ENCODE data around the gene DIS3L2. TPM values are rescaled to one million over a fixed set of nuclear protein-coding genes. Genes with fewer than 3 reads are reported as not detected.

The DIS3L2 gene
- total RNA-seq, 2 donors from 2014 or later, result 55.5 to 67.2 TPM

DNA sequence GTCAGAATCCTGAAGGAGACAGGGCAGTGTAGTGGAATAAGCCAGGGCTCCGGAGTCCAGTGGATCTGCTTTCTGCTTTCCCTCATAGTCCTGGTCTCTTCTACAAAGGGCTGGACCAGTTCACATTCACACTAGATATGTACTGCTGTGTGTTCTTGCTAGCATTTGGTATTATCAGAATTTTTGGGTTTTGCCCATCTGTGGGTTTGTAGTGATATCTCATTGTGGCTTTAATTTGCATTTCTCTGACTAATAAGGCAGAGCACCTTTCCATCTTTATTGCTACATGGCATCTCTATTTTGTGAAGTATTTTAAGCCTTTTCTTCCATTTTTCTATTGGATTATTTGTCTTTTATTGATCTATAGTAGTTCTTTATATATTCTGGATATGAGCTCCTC is 114.8 kb downstream of the DIS3L2 start:
- ATAC-seq (no peak), DNase-seq (no peak)
- Mint-ChIP-seq H3K36me3 (ENCODE audit: low read depth) (peaks cover 5% of the 10 kb centered on the region), H3K4me1 (peaks cover 39% of the 10 kb centered on the region), H3K27ac (no peak overlapping the region), H3K27me3 (no peaks in the 10 kb centered on the region), H3K4me3 (no peak overlapping the region)
- H3K9me3 ChIP-seq (ENCODE audit: control insufficient read depth, low read length, poor library complexity, severe bottlenecking), result no peaks in the 10 kb centered on the region

DNA sequence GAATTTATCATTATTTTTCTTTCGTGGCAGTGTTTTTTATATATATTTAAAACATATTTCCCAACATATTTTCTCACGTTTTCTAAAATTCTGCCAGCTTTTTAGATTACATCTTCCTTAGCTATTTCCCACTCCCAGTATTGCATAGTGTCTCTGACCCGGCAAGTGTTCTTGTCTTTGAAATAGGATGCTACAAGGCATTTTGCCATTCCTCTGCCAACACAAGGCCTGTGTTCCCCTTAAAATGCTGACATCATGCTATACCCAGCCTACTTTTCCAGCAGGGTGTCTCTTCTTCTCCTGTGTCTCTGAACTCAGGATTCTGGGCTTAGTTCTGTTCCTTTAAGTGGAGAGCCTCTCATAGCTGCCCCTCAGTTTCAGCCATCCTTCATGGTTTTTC is 115.2 kb downstream of the DIS3L2 start:
- H3K4me1 Mint-ChIP-seq, result peaks cover 34% of the 10 kb centered on the region
- DNase-seq (no peak), ATAC-seq (no peak)
- peaks cover 5% of the 10 kb centered on the region for H3K36me3 Mint-ChIP-seq (ENCODE audit: low read depth)
- no peaks in the 10 kb centered on the region for H3K9me3 ChIP-seq (ENCODE audit: control insufficient read depth, low read length, poor library complexity, severe bottlenecking)
- no peak overlapping the region for H3K4me3 Mint-ChIP-seq
- no peaks in the 10 kb centered on the region for H3K27me3 Mint-ChIP-seq
- H3K27ac Mint-ChIP-seq, result no peak overlapping the region

DNA sequence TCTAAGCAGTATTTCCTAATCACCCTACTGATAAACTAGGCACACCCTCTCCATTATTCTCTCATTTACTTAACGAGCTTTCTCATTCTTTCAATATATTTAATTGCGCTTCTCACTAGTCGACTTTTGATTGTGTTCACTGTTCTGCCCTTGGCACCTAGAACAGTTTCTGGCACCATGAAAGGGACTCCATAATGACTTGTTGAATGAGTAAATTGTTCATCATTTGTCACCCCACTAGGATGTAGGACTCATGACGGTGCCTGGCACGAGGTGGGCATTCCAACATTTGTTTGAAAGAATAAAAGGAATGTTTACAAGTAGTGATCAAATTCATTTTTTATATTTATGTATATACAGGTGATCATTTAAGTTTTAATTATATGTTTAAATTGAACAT is 123.7 kb downstream of the DIS3L2 start:
- no peaks in the 10 kb centered on the region for H3K9me3 ChIP-seq (ENCODE audit: control insufficient read depth, low read length, poor library complexity, severe bottlenecking)
- peaks cover 3% of the 10 kb centered on the region for H3K4me1 Mint-ChIP-seq
- DNase-seq (no peak), ATAC-seq (no peak)
- H3K36me3 Mint-ChIP-seq (ENCODE audit: low read depth), result peaks cover 5% of the 10 kb centered on the region
- no peak overlapping the region for H3K27ac Mint-ChIP-seq
- no peaks in the 10 kb centered on the region for H3K27me3 Mint-ChIP-seq
- no peak overlapping the region for H3K4me3 Mint-ChIP-seq

DNA sequence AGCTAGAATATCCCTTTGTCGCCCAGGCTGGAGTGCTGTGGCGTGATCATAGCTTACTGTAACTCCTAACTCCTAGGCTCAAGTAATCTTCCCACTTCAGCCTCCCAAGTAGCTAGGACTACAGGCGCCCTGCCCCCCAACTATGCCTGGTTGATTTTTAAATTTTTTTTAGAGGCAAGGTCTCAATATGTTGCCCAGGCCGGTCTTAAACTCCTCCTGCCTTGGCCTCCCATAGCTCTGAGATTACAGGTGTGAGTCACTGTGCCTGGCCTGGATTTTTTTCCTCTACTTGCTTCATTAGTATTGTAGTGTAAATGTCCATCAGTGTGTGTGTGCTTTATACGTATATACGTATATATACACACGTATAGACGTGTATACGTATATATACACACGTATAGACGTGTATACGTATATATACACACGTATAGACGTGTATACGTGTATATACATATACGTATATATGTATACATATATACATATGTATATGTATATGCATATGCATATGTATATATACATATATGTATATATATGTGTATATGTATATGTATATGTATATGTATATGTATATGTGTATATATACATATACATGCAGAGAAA is 124.4 kb downstream of the DIS3L2 start:
- no peak for ATAC-seq
- peaks cover 3% of the 10 kb centered on the region for H3K4me1 Mint-ChIP-seq
- no peaks in the 10 kb centered on the region for H3K27me3 Mint-ChIP-seq
- no peaks in the 10 kb centered on the region for H3K9me3 ChIP-seq (ENCODE audit: control insufficient read depth, low read length, poor library complexity, severe bottlenecking)
- no peak for DNase-seq
- no peak overlapping the region for H3K4me3 Mint-ChIP-seq
- H3K27ac Mint-ChIP-seq, result no peak overlapping the region
- H3K36me3 Mint-ChIP-seq (ENCODE audit: low read depth), result peaks cover 5% of the 10 kb centered on the region

DNA sequence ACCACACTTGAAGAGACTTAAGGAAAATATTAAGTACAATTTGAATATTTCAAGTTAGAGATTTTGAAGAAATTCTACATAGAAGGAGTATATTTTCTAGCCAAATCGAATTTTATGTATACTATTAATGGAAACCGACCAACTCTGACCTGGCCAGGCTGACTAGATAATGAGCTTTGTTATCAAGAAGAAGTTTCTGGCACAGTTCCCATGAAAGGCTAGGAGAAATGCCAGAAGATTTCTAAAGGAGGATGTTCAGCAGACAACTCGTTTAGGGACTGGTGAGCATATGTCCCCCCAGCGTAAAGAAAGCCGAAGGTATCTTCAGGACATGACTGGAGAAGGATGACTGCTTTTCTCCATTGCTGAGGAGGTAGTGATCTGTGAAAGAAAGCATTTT is 127.3 kb downstream of the DIS3L2 start:
- Mint-ChIP-seq H3K27ac (no peak overlapping the region), H3K4me3 (no peak overlapping the region), H3K36me3 (ENCODE audit: low read depth) (peaks cover 7% of the 10 kb centered on the region), H3K27me3 (no peaks in the 10 kb centered on the region), H3K4me1 (peaks cover 6% of the 10 kb centered on the region)
- ATAC-seq (no peak), DNase-seq (no peak)
- no peaks in the 10 kb centered on the region for H3K9me3 ChIP-seq (ENCODE audit: control insufficient read depth, low read length, poor library complexity, severe bottlenecking)

DNA sequence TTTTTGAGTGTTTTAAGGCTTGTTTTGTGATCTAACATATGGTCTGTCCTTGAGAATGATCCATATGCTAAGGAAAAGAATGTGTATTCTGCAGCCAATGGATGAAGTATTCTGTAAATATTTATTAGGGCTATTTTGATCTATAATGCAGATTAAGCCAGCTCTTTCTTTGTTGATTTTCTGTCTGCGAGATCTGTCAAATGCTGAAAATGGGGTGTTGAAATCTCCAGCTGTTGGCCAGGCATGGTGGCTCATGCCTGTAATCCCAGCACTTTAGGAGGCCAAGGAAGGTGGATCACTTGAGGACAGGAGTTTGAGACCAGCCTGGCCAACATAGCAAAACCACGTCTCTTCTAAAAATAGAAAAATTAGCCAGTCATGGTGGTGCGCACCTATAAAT is 132.7 kb downstream of the DIS3L2 start:
- peaks cover 6% of the 10 kb centered on the region for H3K9me3 ChIP-seq (ENCODE audit: control insufficient read depth, low read length, poor library complexity, severe bottlenecking)
- no peaks in the 10 kb centered on the region for H3K27me3 Mint-ChIP-seq
- ATAC-seq, result no peak
- H3K4me1 Mint-ChIP-seq, result peaks cover 4% of the 10 kb centered on the region
- no peak overlapping the region for H3K4me3 Mint-ChIP-seq
- no peak overlapping the region for H3K27ac Mint-ChIP-seq
- DNase-seq, result no peak
- peaks cover 8% of the 10 kb centered on the region for H3K36me3 Mint-ChIP-seq (ENCODE audit: low read depth)

DNA sequence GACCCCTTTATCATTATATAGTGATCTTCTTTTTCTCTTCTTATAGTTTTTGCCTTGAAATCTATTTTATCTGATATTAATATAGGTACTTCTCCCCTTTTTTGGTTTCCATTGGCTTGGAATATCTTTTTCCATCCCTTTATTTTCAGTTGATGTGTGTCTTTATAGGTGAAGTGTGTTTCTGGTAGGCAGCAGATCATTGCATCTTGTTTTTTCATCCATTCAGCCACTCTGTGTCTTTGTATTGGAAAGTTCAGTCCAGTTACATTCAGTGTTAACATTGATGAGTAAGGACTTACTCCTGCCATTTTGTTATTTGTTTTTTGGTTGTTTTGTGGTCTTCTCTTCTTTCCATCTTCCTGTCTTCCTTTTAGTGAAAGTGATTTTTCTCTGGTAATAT is 133.4 kb downstream of the DIS3L2 start:
- Mint-ChIP-seq H3K36me3 (ENCODE audit: low read depth) (peaks cover 8% of the 10 kb centered on the region), H3K4me1 (peaks cover 4% of the 10 kb centered on the region), H3K4me3 (no peak overlapping the region), H3K27ac (no peak overlapping the region), H3K27me3 (no peaks in the 10 kb centered on the region)
- DNase-seq (no peak), ATAC-seq (no peak)
- peaks cover 6% of the 10 kb centered on the region for H3K9me3 ChIP-seq (ENCODE audit: control insufficient read depth, low read length, poor library complexity, severe bottlenecking)

DNA sequence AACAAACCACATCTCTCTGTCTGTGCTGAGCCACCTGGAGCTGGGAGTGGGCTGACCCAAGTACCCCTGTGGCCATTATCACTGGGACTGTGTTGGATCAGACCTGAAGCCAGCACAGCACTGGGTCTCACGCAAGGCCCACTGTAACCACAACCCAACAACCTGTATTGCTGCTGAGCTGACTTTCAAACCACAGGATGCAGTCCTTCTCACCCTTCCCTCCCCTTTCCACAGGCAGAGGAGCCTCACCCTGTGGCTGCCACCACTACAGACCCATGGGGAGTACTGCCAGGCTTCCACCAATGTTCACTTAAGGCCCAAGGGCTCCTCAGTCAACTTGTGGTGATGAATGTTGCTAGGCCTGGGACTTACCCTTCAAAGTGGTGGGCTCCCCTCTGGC is 135.7 kb downstream of the DIS3L2 start:
- DNase-seq, result no peak
- Mint-ChIP-seq H3K36me3 (ENCODE audit: low read depth) (peaks cover 6% of the 10 kb centered on the region), H3K27me3 (no peaks in the 10 kb centered on the region), H3K27ac (no peak overlapping the region), H3K4me1 (peaks cover 2% of the 10 kb centered on the region), H3K4me3 (no peak overlapping the region)
- ATAC-seq, result no peak
- peaks cover 6% of the 10 kb centered on the region for H3K9me3 ChIP-seq (ENCODE audit: control insufficient read depth, low read length, poor library complexity, severe bottlenecking)

DNA sequence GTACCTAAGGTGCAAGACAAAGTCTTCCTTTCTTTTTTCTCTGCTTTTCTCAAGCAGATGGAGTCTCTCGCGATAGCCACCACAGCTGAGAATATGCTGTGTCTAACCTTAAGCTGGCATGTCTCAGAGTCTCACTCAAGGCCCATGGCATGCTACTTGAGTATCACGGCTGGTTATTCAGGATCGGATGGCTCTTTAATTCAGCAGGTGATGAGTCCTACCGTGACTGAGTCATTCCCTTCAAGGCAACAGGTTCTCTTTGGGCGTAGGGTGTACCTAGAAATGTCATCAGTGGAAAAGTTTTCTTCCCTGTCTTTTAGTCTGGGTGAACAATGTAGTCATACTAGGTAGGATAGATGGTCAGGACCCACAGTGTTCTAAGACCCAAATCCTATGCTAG is 136.2 kb downstream of the DIS3L2 start:
- Mint-ChIP-seq H3K27ac (no peak overlapping the region), H3K36me3 (ENCODE audit: low read depth) (peaks cover 6% of the 10 kb centered on the region), H3K27me3 (no peaks in the 10 kb centered on the region), H3K4me1 (peaks cover 2% of the 10 kb centered on the region), H3K4me3 (no peak overlapping the region)
- DNase-seq (no peak), ATAC-seq (no peak)
- H3K9me3 ChIP-seq (ENCODE audit: control insufficient read depth, low read length, poor library complexity, severe bottlenecking), result peaks cover 6% of the 10 kb centered on the region

DNA sequence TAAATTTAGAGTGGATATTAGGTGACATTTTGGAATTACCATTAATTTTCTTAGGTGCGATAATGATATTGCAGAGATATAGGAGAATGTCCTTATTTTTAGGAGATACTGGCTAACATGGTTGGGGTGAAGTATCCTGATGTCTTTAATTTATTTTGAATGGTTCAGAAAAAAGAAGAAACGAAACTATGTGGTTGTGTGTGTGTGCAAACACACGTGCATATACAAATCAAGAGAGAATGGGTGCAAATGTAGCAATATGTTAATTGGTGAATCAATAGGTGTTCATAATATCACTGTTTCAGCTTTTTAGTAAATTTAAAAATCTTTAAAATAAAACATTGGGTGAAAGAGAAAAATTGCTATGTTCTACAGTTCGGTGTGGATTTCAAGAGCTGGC is 140.9 kb downstream of the DIS3L2 start:
- no peaks in the 10 kb centered on the region for H3K9me3 ChIP-seq (ENCODE audit: control insufficient read depth, low read length, poor library complexity, severe bottlenecking)
- peaks cover 3% of the 10 kb centered on the region for H3K4me1 Mint-ChIP-seq
- no peaks in the 10 kb centered on the region for H3K27me3 Mint-ChIP-seq
- H3K36me3 Mint-ChIP-seq (ENCODE audit: low read depth), result peaks cover 4% of the 10 kb centered on the region
- no peak for DNase-seq
- no peak overlapping the region for H3K27ac Mint-ChIP-seq
- H3K4me3 Mint-ChIP-seq, result no peak overlapping the region
- ATAC-seq, result no peak

DNA sequence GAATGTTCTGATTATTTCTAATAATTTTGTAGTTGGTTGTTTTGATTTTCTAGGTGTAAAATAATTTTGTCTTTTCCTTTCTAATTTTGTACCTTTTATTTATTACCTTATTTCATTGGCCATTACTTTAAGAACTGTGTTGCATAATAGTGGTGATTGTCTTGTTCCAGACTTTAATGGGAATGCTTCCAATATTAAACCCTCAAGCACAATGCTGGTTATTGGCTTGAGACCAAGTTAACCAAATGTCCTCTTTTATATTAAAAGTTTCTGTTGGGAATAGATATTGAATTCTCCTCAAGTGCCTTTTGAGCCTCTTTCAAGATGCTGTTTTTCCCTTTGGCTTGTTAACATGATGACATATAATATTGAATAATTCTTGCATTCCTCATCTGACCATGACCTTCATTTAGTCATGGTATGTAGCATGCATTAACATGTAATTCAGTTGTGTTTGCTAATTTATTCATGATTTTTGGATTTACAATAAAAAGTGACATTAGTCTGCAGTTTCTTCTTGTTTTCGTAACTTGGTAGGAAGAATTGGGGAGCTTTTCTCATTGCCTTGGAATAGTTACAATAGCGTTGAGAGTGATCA is 141.7 kb downstream of the DIS3L2 start:
- H3K27ac Mint-ChIP-seq, result no peak overlapping the region
- H3K9me3 ChIP-seq (ENCODE audit: control insufficient read depth, low read length, poor library complexity, severe bottlenecking), result no peaks in the 10 kb centered on the region
- no peak overlapping the region for H3K4me3 Mint-ChIP-seq
- H3K27me3 Mint-ChIP-seq, result no peaks in the 10 kb centered on the region
- no peak for DNase-seq
- no peak for ATAC-seq
- H3K4me1 Mint-ChIP-seq, result peaks cover 3% of the 10 kb centered on the region
- H3K36me3 Mint-ChIP-seq (ENCODE audit: low read depth), result peaks cover 4% of the 10 kb centered on the region

DNA sequence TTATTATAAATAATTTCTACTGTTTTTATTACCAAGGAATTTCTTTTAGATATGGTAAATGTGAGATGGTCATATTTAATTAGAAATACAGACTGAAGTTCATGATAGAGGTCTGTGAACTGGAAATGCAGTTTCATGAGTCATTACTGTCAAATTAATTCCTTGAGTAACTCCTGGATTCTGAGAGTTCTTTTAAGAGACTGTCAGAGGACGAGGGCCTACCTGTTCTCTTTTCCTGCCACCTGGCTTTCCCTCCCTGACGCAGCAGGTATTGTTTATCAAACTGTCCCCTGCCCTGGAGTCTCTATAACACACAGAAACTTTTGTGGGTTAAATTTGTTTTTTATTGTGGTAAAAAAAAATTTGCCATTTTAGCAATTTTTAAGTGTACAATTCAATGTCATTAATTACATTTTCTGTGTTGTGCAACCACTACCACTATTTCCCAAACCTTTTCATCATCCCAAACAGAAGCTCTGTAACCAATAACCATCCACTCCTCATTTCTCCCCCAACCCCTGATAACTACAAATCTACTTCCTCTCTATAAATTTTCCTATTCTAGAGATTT is 142.6 kb downstream of the DIS3L2 start:
- Mint-ChIP-seq H3K4me1 (peaks cover 5% of the 10 kb centered on the region), H3K27me3 (no peaks in the 10 kb centered on the region), H3K36me3 (ENCODE audit: low read depth) (peaks cover 2% of the 10 kb centered on the region), H3K4me3 (no peak overlapping the region), H3K27ac (no peak overlapping the region)
- no peaks in the 10 kb centered on the region for H3K9me3 ChIP-seq (ENCODE audit: control insufficient read depth, low read length, poor library complexity, severe bottlenecking)
- DNase-seq, result no peak
- no peak for ATAC-seq

DNA sequence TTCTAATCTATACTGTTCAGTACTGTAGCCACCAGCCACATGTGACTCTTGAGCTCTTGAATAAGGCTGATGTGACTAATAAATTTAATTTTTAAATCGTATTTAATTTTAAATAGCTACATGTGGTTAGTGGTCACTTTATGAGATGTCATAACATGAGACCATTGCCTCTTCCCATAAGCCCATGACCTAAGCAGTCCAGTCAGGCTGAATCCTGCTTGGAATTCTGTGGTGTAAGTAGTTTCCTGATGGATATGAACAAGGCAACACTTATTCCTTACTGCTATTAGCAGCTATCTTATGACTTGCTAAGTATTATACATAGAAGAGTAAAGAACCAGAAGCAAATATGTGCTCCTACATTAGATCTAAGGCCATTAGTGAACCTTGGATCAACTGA is 150.0 kb downstream of the DIS3L2 start:
- Mint-ChIP-seq H3K36me3 (ENCODE audit: low read depth) (no peaks in the 10 kb centered on the region), H3K4me3 (no peak overlapping the region), H3K27ac (no peak overlapping the region), H3K4me1 (peaks cover 28% of the 10 kb centered on the region), H3K27me3 (no peaks in the 10 kb centered on the region)
- no peak for DNase-seq
- ATAC-seq, result no peak
- H3K9me3 ChIP-seq (ENCODE audit: control insufficient read depth, low read length, poor library complexity, severe bottlenecking), result no peaks in the 10 kb centered on the region

DNA sequence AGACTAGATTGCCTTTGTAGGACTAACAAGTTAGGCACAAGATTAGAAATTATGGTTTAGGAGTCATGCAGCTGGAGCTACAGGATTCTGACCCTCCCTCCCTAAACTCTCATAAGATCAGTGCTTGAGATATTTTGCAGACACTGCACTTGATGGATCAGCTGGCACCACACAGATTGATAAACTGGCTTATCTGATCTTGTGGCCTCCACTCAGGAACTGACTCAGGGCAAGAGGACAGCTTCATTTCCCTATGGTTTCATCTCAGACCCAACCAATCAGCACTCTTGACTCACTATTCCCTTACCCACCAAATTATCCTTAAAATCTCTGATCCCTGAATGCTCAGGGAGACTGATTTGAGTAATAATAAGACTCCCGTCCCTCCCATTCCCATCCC is 152.3 kb downstream of the DIS3L2 start:
- ATAC-seq (no peak), DNase-seq (no peak)
- no peak overlapping the region for H3K27ac Mint-ChIP-seq
- no peaks in the 10 kb centered on the region for H3K36me3 Mint-ChIP-seq (ENCODE audit: low read depth)
- no peaks in the 10 kb centered on the region for H3K27me3 Mint-ChIP-seq
- H3K4me1 Mint-ChIP-seq, result peaks cover 35% of the 10 kb centered on the region
- no peak overlapping the region for H3K4me3 Mint-ChIP-seq
- no peaks in the 10 kb centered on the region for H3K9me3 ChIP-seq (ENCODE audit: control insufficient read depth, low read length, poor library complexity, severe bottlenecking)

Measured in T-helper 17 cell (primary cell).